Measurements from ENCODE around the gene RIMKLB.
"Not testable (repeated sequence)": the region's sequence is repeated elsewhere in the genome, so short reads cannot be mapped to it uniquely, and the experiment has no call there.

The RIMKLB gene

GRCh38 chr12:8779862-8780261 lies 82.1 kb downstream of the RIMKLB start:
- no peak for DNase-seq

- DNase-seq = no peak
These were observed 82.6 kb downstream of the RIMKLB start for GRCh38 chr12:8780389-8780788.

GRCh38 chr12:8781381-8782127 lies 83.8 kb downstream of the RIMKLB start:
- no peak for DNase-seq

- no peak for DNase-seq
These were observed 86.6 kb downstream of the RIMKLB start for GRCh38 chr12:8784290-8784888.

GRCh38 chr12:8785499-8785898 lies 87.7 kb downstream of the RIMKLB start:
- DNase-seq = no peak

- not testable (repeated sequence) for DNase-seq
These were observed 89.4 kb downstream of the RIMKLB start for GRCh38 chr12:8787206-8787605.

- not testable (repeated sequence) for DNase-seq
These were observed 90.9 kb downstream of the RIMKLB start for GRCh38 chr12:8788706-8789105.

GRCh38 chr12:8789341-8790013 lies 91.7 kb downstream of the RIMKLB start:
- DNase-seq = not testable (repeated sequence)

GRCh38 chr12:8793226-8793625 lies 95.4 kb downstream of the RIMKLB start:
- DNase-seq = not testable (repeated sequence)

- DNase-seq = not testable (repeated sequence)
These were observed 96.8 kb downstream of the RIMKLB start for GRCh38 chr12:8794611-8795010.

GRCh38 chr12:8796831-8797626 lies 99.2 kb downstream of the RIMKLB start:
- no peak for DNase-seq

GRCh38 chr12:8801213-8801612 lies 103.4 kb downstream of the RIMKLB start:
- not testable (repeated sequence) for DNase-seq

GRCh38 chr12:8804833-8805232 lies 107.0 kb downstream of the RIMKLB start:
- not testable (repeated sequence) for DNase-seq

GRCh38 chr12:8805487-8805886 lies 107.7 kb downstream of the RIMKLB start:
- DNase-seq = not testable (repeated sequence)

- DNase-seq = not testable (repeated sequence)
These were observed 109.3 kb downstream of the RIMKLB start for GRCh38 chr12:8807084-8807483.

GRCh38 chr12:8810112-8810511 lies 112.3 kb downstream of the RIMKLB start:
- not testable (repeated sequence) for DNase-seq

GRCh38 chr12:8813572-8814357 lies 116.0 kb downstream of the RIMKLB start:
- DNase-seq = no peak

- DNase-seq = no peak
These were observed 118.8 kb downstream of the RIMKLB start for GRCh38 chr12:8816448-8817050.

GRCh38 chr12:8817856-8818255 lies 120.1 kb downstream of the RIMKLB start:
- no peak for DNase-seq

GRCh38 chr12:8818526-8818925 lies 120.7 kb downstream of the RIMKLB start:
- DNase-seq = no peak

GRCh38 chr12:8819666-8819980 lies 121.8 kb downstream of the RIMKLB start:
- no peak for DNase-seq
